H9 (cell line): ENCODE measurements around the gene MRM2. TPM values are rescaled to one million over a fixed set of nuclear protein-coding genes. Genes with fewer than 3 reads are reported as not detected.
A peak's percentile ranks its signal among the peaks of the same experiment; 100 is the strongest.

ENCODE experiments used
- DNase-seq: peaks from one replicate; pipeline ENCODE4 v3.0.0-alpha.2; 2017
- H2AFZ ChIP-seq: one replicate; pipeline ENCODE4 v1.6.1; 2013; ENCODE audit warnings: mild to moderate bottlenecking, low read length, control low read depth, moderate library complexity
- H2AK5ac ChIP-seq: 2 replicates; pipeline ENCODE4 v1.6.1; 2013; ENCODE audit warnings: low read length, control low read depth, mixed read lengths; ENCODE audit not compliant: insufficient read length
- H2BK120ac ChIP-seq: one replicate; pipeline ENCODE4 v1.6.1; 2013; ENCODE audit warnings: low read depth, mild to moderate bottlenecking, low read length, control low read depth, inconsistent platforms; ENCODE audit not compliant: poor library complexity, severe bottlenecking
- H2BK12ac ChIP-seq: 2 replicates; pipeline ENCODE4 v1.6.1; 2013; ENCODE audit warnings: low read length, control low read depth, mixed read lengths, low read depth; ENCODE audit not compliant: insufficient read length
- H2BK15ac ChIP-seq: 2 replicates; pipeline ENCODE4 v1.6.1; 2013; ENCODE audit warnings: low read depth, low read length, control low read depth
- H2BK20ac ChIP-seq: one replicate; pipeline ENCODE4 v1.6.1; 2013; ENCODE audit warnings: low read depth, mild to moderate bottlenecking, low read length, control low read depth, inconsistent platforms; ENCODE audit not compliant: poor library complexity, severe bottlenecking
- H2BK5ac ChIP-seq: 2 replicates; pipeline ENCODE4 v1.6.1; 2013; ENCODE audit warnings: low read length, control low read depth, mixed read lengths; ENCODE audit not compliant: insufficient read length
- H3K14ac ChIP-seq: 2 replicates; pipeline ENCODE4 v1.6.1; 2013; ENCODE audit warnings: low read length, control low read depth; ENCODE audit not compliant: insufficient read depth
- H3K18ac ChIP-seq: 2 replicates; pipeline ENCODE4 v1.6.1; 2013; ENCODE audit warnings: low read depth, mild to moderate bottlenecking, mixed read lengths, low read length, control low read depth; ENCODE audit not compliant: insufficient read length
- H3K23ac ChIP-seq: 2 replicates; pipeline ENCODE4 v1.6.1; 2013; ENCODE audit warnings: low read length, control low read depth, mixed read lengths, low read depth; ENCODE audit not compliant: insufficient read length
- H3K23me2 ChIP-seq: 2 replicates; pipeline ENCODE4 v1.6.1; 2013; ENCODE audit warnings: low read depth, mild to moderate bottlenecking, mixed read lengths, low read length, control low read depth; ENCODE audit not compliant: insufficient read length, poor library complexity, severe bottlenecking
- H3K27ac ChIP-seq: 2 replicates; pipeline ENCODE4 v1.5.1; 2013; ENCODE audit warnings: low read length, control low read depth, mixed read lengths, low read depth; ENCODE audit not compliant: insufficient read length
- H3K27me3 ChIP-seq: 2 replicates; pipeline ENCODE4 v1.6.1; 2013; ENCODE audit warnings: low read length, control low read depth, inconsistent platforms; ENCODE audit not compliant: insufficient read depth
- H3K4ac ChIP-seq: 2 replicates; pipeline ENCODE4 v1.6.1; 2013; ENCODE audit warnings: low read depth, mild to moderate bottlenecking, control low read depth, inconsistent platforms, low read length, moderate library complexity
- H3K4me1 ChIP-seq: 2 replicates; pipeline ENCODE4 v1.6.1; 2013; ENCODE audit warnings: low read length, control low read depth, inconsistent platforms; ENCODE audit not compliant: insufficient read depth
- H3K4me2 ChIP-seq: 2 replicates; pipeline ENCODE4 v1.6.1; 2013; ENCODE audit warnings: low read length, control low read depth, mixed read lengths; ENCODE audit not compliant: insufficient read length, insufficient read depth
- H3K56ac ChIP-seq: 2 replicates; pipeline ENCODE4 v1.6.1; 2013; ENCODE audit warnings: low read depth, mild to moderate bottlenecking, mixed read lengths, low read length, control low read depth; ENCODE audit not compliant: insufficient read length
- H3K79me1 ChIP-seq: 2 replicates; pipeline ENCODE4 v1.6.1; 2013; ENCODE audit warnings: low read depth, mild to moderate bottlenecking, moderate library complexity, low read length, control low read depth, inconsistent platforms; ENCODE audit not compliant: insufficient read depth, poor library complexity, severe bottlenecking
- H3K79me2 ChIP-seq: 2 replicates; pipeline ENCODE4 v1.6.1; 2013; ENCODE audit warnings: low read length, control low read depth, inconsistent platforms; ENCODE audit not compliant: insufficient read depth
- H3K9ac ChIP-seq: 2 replicates; pipeline ENCODE4 v1.6.1; 2013; ENCODE audit warnings: low read length, control low read depth, mixed read lengths; ENCODE audit not compliant: insufficient read length; ENCODE audit errors: extremely low read depth
- H3K9me3 ChIP-seq: one replicate; pipeline ENCODE4 v1.6.1; 2013; ENCODE audit warnings: low read depth, low read length, inconsistent platforms; ENCODE audit not compliant: control insufficient read depth
- H3T11ph ChIP-seq: one replicate; pipeline ENCODE4 v1.6.1; 2013; ENCODE audit warnings: mild to moderate bottlenecking, low read length, control low read depth, inconsistent platforms
- H4K20me1 ChIP-seq: one replicate; pipeline ENCODE4 v1.6.1; 2013; ENCODE audit not compliant: control insufficient read depth, insufficient read length, insufficient read depth
- H4K5ac ChIP-seq: 2 replicates; pipeline ENCODE4 v1.6.1; 2013; ENCODE audit warnings: low read depth, mild to moderate bottlenecking, mixed read lengths, low read length, control low read depth; ENCODE audit not compliant: insufficient read length
- H4K8ac ChIP-seq: replicated peaks from 2 replicates; pipeline ENCODE4 v1.6.1; 2013; ENCODE audit warnings: low read length, control low read depth, mixed read lengths, low read depth; ENCODE audit not compliant: insufficient read length
- H4K91ac ChIP-seq: 2 replicates; pipeline ENCODE4 v1.6.1; 2013; ENCODE audit warnings: low read depth, mild to moderate bottlenecking, moderate library complexity, mixed read lengths, low read length, control low read depth; ENCODE audit not compliant: insufficient read length
- H3K27ac Mint-ChIP-seq, 3 experiments: 2 replicates in 2 of 3; 3 replicates in 1 of 3; pipeline ENCODE4 v1.8.0; 2020 to 2021; ENCODE audit warnings: mixed read lengths in 3 of 3, mild to moderate bottlenecking in 1 of 3, moderate library complexity in 1 of 3
- H3K27me3 Mint-ChIP-seq: 2 replicates; pipeline ENCODE4 v1.8.0; 2021; ENCODE audit warnings: low read depth, mild to moderate bottlenecking, moderate library complexity, mixed read lengths
- H3K36me3 Mint-ChIP-seq, 3 experiments: 2 replicates in 2 of 3; 3 replicates in 1 of 3; pipeline ENCODE4 v1.8.0; 2020 to 2021; ENCODE audit warnings: low read depth in 3 of 3, mixed read lengths in 3 of 3; ENCODE audit not compliant: insufficient read depth in 1 of 3
- H3K4me1 Mint-ChIP-seq, 2 experiments: 2 replicates each; pipeline ENCODE4 v1.8.0; 2020; ENCODE audit warnings: mixed read lengths in 2 of 2
- H3K4me3 Mint-ChIP-seq, 2 experiments: 2 replicates in 1 of 2; 3 replicates in 1 of 2; pipeline ENCODE4 v1.8.0; 2020 to 2021; ENCODE audit warnings: mild to moderate bottlenecking in 2 of 2, mixed read lengths in 2 of 2, moderate library complexity in 1 of 2
- H3K9me3 Mint-ChIP-seq, 2 experiments: 2 replicates in 1 of 2; 3 replicates in 1 of 2; pipeline ENCODE4 v1.8.0; 2020; ENCODE audit warnings: mild to moderate bottlenecking in 2 of 2, mixed read lengths in 2 of 2, moderate library complexity in 1 of 2
- CTCF ChIP-seq: fragments of 200-600 bp; sonication (generic); conservative IDR thresholded peaks from 3 replicates; pipeline ENCODE4 v1.8.0; 2021; ENCODE audit warnings: antibody characterized with exemption, mild to moderate bottlenecking
- WGBS: extraction: QIAGEN DNeasy Blood & Tissue Kit; methylation state at CpG from one replicate; pipeline ENCODE4 v1.1.7; 2013; ENCODE audit warnings: missing lambda C conversion rate, low lambda C conversion rate, mixed read lengths; ENCODE audit not compliant: insufficient read length; ENCODE audit errors: extremely low coverage; 5-methylcytosine and 5-hydroxymethylcytosine counted together
- total RNA-seq: library from RNA; stranded (reverse); gene quantifications from 2 replicates; pipeline ENCODE4 v1.2.1, GENCODE V29; 2021

MRM2 gene
- total RNA-seq, 1 experiment from 2014 or later = 59.0 TPM

DNA sequence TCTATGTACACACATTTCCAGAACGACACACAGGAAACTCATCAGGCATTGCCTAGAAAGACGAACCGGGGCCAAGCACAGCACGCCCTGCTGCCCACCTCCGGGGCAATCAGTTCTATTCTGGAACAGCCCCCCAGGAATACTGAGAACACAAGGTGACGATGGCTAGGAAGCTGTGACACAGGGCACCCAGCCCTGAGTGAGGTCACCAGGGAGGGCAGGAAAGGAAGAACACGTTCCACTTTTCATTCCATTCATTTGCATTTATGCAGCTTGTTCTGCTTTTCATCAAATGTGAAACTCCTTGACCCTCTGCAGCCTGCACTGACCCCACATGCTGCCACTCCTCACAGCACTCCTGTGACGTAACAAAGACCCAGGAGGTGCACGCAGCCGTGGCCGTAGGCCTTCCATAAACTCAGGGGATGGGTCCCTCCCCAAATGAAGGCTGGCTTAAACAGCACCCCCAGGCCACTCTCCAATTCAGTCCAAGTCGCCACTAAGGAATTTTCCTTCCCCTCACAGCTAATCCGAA lies 38.2 kb downstream of the MRM2 start:
- no CpG with 5 or more reads among the region's 13 CpGs for WGBS
- H2BK12ac ChIP-seq = no peak overlapping the region
- no peaks in the 10 kb centered on the region for H3K27me3 Mint-ChIP-seq
- no peak overlapping the region for H4K91ac ChIP-seq
- no peak overlapping the region for H3K27ac ChIP-seq
- H3K4me1 ChIP-seq = no peaks in the 10 kb centered on the region
- H2BK120ac ChIP-seq = no peak overlapping the region
- H3K9me3 ChIP-seq = no peaks in the 10 kb centered on the region
- no peak overlapping the region for H2AK5ac ChIP-seq
- no peak for TF ChIP-seq CTCF
- H3K4me1 Mint-ChIP-seq = no peaks in the 10 kb centered on the region
- H3K36me3 Mint-ChIP-seq = peaks cover 27 to 48% (median 45%) of the 10 kb centered on the region in 3 experiments; a peak in 6 of 7 replicates
- H3T11ph ChIP-seq = no peak overlapping the region
- H3K14ac ChIP-seq = no peak overlapping the region
- no peak overlapping the region for H2BK15ac ChIP-seq
- no peak overlapping the region for H2AFZ ChIP-seq
- no peak overlapping the region for H3K4me2 ChIP-seq
- H3K23ac ChIP-seq = no peak overlapping the region
- H3K18ac ChIP-seq = no peak overlapping the region
- no peaks in the 10 kb centered on the region for H3K79me2 ChIP-seq
- no peak overlapping the region for H4K5ac ChIP-seq
- no peak overlapping the region for H3K4ac ChIP-seq
- no peaks in the 10 kb centered on the region; a peak in 1 of 5 replicates for H3K9me3 Mint-ChIP-seq
- no peak overlapping the region for H3K9ac ChIP-seq
- no peak overlapping the region for H2BK5ac ChIP-seq
- peak overlapping the region; percentile 55 to 90 (median 73); a peak in 4 of 7 replicates for H3K27ac Mint-ChIP-seq
- no peak for DNase-seq
- H3K27me3 ChIP-seq = no peaks in the 10 kb centered on the region
- H3K4me3 Mint-ChIP-seq = no peak overlapping the region
- H4K8ac ChIP-seq = no peak overlapping the region
- no peak overlapping the region for H3K56ac ChIP-seq
- no peaks in the 10 kb centered on the region for H3K23me2 ChIP-seq
- no peaks in the 10 kb centered on the region for H4K20me1 ChIP-seq
- no peak overlapping the region for H2BK20ac ChIP-seq
- H3K79me1 ChIP-seq = no peaks in the 10 kb centered on the region
